ENCODE data around the gene S100A2.
"Not testable (repeated sequence)": the region's sequence is repeated elsewhere in the genome, so short reads cannot be mapped to it uniquely, and the experiment has no call there.

Gene S100A2

DNA sequence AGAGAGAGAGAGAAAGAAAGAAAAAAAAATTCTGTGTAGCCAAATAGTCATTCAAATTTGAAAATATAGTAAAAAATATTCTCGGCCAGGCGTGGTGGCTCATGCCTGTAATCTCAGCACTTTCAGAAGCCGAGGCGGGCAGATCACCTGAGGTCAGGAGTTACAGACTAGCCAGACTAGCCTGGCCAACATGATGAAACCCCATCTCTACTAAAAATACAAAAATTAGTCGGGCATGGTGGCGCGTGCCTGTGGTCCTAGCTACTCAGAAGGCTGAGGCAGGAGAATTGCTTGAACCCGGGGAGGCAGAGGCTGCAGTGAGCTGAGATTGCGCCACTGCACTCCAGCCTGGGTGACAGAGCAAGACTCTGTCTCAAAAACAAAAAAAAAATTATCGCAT, 22.4 kb upstream of the S100A2 start:
- DNase-seq = not testable (repeated sequence)

DNA sequence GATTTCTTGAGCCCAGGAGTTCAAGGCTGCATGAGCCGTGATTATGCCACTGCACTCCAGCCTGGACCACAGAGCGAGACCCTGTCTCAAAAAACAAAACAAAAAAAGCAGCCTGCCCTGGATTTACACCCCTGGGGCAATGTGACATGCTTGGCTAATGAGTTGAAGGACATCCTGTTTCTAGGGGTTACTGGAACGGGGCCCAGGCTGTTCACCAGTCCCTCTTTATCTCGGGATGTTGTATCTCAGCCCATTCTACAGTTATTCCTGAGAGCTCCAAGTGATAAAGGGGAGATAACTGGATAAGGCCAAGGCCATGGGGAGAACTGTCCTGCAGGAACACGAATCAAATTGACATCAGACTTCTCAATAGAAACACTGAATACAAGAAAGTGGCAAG, 21.7 kb upstream of the S100A2 start:
- no peak for DNase-seq

DNA sequence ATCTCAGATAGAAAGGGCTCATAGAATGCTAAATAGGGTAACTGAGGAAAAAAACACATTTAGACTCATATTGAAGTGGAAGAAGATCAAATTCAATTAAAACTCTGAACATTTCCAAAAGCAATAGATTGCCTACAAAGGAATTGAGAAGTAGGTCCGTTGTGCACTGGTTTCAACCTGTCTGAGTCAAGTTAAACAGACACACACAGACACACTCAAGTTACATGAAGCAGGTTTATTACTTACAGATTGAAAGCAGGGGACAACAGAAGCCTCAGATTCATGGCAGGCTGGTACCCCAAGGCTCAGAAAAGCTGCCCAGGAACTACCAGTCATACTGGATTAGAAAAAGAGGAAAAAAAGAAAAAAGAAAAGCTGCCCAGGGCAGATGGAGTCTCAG, 20.7 kb upstream of the S100A2 start:
- no peak for DNase-seq

DNA sequence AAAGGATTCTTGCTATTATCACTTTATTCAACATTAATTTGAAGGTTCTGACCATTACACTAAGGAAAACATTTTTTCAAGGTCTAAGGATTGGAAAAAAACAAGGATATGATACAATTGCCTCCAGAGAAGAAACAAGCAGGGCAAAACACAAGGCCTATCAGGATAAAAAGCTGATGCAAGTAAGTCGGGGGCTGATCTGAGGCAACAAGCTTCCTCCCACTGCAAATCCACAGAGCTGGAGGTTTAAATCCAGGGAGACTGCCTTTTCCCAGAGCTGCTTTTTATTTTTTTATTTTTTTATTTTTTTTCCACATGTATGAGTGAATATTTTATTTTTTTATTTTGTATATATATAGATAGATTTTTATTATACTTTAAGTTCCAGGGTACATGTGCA, 19.4 kb upstream of the S100A2 start:
- no peak for DNase-seq

DNA sequence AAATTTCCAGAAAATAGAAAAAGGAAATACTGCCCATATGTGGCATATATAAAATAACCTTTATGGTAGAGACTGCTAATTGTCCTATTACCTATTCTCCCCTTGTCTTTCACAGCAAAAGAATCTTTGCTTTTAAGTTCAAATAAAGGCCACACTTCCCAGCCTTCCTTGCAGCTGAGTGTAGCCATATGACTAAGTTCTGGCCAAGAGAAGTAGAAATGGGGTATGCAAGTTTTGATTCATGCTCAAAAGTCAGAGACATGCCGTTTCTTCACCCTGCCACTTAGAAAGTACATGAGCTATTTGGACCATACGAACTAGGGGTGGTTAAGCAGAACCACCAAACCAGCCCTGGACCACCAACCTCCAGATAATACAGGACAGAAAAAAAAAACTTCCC, 18.3 kb upstream of the S100A2 start:
- DNase-seq = no peak

DNA sequence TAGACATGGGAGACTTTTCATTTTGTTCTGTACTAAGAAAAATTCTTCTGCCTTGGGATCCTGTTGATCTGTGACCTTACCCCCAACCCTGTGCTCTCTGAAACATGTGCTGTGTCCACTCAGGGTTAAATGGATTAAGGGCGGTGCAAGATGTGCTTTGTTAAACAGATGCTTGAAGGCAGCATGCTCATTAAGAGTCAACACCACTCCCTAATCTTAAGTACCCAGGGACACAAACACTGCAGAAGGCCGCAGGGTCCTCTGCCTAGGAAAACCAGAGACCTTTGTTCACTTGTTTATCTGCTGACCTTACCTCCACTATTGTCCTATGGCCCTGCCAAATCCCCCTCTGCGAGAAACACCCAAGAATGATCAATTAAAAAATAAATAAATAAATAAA, 17.9 kb upstream of the S100A2 start:
- DNase-seq = not testable (repeated sequence)

DNA sequence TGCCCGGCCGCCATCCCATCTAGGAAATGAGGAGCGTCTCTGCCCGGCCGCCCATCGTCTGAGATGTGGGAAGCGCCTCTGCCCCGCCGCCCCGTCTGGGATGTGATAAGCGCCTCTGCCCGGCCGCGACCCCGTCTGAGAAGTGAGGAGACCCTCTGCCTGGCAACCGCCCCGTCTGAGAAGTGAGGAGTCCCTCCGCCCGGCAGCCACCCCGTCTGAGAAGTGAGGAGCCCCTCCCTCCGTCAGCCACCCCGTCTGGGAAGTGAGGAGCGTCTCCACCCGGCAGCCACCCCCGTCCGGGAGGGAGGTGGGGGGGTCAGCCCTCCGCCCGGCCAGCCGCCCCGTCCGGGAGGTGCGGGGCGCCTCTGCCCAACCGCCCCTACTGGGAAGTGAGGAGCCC, 17.2 kb upstream of the S100A2 start:
- not testable (repeated sequence) for DNase-seq

DNA sequence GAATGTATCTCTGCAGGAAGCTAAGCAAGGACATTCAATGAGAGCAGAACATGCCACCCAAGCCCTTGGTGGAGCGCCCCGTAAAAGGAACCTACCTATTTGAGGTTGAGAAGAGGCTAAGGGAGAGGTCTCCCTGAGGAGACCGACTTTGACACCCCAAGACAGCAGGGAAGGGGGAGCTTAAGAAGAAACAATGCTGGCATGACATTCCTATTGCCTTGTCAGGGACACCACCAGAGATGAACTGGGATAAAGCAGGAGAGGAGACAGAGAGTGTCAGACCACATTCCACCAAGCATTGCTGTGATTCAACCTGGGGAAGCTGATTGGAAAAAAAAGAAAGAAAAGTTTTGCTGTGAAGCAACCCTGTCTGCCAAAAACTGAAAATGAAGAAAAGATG, 13.3 kb upstream of the S100A2 start:
- DNase-seq = no peak

DNA sequence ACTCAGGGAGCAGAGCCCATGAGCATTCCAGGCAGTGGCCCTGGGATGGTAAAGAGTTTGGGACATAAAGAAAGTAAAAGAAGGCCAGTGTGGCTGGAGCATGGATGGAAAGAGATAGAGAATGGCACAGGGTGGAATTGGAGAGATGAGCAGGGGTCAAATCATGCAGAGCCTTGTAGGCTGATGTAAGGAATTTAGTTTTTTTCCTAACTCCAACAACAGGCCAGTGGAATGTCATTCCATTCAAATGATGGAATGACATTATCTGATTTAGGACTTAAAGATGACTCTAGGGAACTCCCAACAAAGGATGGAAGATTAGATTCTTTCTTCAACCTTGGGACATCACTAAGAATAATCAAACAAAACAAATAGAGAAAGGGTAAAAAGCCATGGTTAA, 12.8 kb upstream of the S100A2 start:
- DNase-seq = no peak

DNA sequence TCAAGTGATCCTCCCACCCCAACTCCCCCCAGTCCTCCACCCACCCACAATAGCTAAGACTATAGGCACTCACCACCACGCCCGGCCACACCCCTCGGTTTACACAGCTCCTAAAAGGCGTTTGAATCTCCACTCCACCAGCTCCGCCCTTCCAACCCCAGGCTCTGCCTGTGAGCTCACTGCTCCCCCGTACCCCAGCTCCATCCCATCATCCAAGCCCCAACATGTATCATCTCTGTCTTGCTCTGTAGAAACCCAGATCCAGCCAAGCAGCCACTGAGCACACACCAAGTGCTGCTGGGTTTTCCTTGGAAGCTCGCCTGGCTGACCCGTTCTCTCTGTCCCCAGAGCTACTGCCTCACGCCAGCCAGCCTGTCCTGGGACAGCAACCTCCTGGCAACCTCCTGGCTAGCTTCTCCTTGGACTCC, 12.0 kb upstream of the S100A2 start:
- no peak for DNase-seq

DNA sequence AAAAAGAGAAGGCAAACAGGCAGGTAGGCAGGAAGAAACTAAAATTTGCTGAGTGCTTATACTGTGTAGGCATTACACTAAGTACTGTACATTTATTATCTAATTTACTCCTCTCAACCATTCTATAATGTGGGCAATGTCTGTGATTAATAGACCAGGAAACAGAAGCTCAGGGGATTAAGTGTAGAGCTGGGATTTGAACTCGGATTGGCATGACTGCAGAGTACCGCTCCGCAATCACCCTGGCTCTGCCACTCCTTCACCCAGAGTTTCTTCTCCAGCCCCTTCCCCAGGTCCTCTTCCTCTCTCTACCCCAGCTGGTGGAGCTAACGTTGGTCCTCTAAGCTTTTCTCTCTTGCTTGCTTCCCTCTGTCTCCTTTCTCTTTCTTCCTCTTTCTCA, 11.5 kb upstream of the S100A2 start:
- no peak for DNase-seq

DNA sequence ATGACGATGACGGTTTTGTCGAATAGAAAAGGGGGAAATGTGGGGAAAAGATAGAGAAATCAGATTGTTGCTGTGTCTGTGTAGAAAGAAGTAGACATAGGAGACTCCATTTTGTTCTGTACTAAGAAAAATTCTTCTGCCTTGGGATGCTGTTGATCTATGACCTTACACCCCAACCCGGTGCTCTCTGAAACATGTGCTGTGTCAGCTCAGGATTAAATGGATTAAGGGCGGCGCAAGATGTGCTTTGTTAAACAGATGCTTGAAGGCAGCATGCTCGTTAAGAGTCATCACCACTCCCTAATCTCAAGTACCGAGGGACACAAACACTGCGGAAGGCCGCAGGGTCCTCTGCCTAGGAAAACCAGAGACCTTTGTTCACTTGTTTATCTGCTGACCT, 9.9 kb upstream of the S100A2 start:
- DNase-seq = not testable (repeated sequence)

DNA sequence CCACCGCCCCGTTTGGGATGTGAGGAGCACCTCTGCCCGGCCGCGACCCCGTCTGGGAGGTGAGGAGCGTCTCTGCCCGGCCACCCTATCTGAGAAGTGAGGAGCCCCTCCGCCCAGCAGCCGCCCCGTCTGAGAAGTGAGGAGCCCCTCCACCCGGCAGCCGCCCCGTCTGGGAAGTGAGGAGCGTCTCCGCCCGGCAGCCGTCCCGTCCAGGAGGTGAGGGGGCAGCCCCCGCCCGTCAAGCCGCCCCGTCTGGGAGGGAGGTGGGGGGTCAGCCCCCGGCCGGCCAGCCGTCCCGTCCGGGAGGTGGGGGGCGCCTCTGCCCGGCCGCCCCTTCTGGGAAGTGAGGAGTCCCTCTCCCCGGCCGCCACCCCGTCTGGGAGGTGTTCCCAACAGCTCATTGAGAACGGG, 9.4 kb upstream of the S100A2 start:
- not testable (repeated sequence) for DNase-seq

DNA sequence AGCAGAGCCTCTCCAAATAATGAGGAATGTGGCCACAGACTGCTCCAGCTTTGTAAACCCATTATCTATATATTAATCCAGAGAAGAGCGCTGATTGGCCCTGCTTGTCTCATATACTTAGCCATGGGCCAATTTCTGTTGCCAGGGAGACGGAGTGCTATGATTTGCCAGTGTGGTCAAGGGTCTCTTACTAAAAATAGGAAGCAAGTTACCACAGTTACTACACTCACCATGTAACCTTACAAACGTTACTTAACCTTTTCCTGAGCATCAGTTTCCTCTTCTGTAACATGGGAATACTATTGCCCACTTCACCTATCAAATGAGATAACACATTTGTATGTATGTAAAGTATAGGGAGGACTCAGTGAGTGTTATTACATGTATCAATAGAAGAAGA, 7.7 kb upstream of the S100A2 start:
- DNase-seq = no peak

DNA sequence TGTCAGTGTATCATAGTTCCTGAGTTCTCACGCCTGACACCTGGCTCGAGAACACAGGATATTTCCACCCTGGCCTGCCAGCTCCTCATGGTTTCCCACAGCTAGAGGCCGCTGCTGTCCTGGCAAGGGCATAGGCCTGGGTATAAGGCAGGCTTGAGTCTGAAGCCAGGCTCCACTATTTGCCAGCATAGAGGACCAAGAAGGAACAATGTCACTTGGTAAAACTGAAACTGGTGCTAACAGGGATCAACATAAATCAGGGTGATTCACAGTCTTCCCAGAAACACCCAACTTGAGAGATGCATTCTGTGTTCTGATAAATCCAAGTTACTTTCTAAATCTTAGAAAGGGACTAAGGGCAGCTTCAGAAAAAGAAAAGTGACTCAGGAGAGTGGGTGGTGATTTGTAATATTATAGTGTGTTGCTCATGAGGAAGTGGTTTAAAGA, 6.9 kb upstream of the S100A2 start:
- DNase-seq = no peak

DNA sequence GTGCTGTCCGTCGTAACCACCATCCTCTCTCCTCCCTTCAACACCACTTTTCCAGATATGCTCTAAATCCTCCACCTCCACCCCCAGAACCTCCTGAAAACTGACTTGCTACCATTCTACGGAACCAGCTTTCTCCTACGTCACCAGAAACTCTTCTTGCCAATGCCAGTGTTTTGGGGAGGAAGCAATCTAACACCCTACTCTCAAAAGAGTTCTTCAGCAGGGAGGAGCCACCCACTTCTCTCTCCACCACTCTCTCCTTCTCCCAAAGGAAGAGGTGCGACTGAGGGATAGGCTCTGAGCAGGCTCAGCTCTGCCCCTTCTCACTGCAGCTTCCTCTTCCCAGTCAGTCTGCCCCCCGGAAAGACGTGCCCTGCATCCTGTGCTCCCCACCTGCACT, 6.1 kb upstream of the S100A2 start:
- no peak for DNase-seq

DNA sequence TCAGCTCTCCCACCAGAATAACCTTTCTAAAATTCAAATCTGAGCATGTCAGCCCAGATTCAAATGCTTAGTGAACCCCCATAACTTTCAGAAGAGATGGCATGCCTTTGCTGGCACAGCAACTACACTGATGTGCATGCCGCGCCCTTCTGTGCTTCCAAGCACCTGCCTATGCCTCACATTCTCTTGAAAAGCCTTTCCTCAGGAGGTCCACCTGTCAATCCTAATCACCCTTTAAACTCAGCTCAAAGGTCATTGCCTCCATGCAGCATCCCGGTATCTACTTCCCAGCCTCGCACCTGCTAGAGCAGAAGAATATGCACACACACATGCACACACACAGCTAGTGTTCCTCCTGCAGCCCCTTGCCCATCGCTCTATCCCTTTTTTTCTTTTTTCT, 5.2 kb upstream of the S100A2 start:
- no peak for DNase-seq

DNA sequence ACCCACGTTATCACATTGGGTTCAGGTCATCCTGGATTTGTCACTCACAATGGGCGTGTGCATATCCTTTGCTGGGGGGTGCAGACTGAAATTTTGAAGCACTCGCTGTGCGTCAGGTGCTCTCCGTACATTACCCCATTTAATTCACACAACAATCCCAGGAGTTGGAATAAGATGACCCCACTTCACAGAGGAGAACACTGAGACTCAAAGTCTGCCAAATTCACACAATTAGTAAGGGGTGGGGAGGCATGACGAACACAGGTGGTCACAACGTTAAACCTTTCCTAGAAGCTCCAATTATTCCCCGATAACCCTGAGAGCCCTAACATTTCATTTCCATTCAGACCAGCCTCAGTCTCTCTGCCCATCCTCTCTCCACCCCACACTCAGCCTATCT, 3.8 kb upstream of the S100A2 start:
- DNase-seq = no peak

DNA sequence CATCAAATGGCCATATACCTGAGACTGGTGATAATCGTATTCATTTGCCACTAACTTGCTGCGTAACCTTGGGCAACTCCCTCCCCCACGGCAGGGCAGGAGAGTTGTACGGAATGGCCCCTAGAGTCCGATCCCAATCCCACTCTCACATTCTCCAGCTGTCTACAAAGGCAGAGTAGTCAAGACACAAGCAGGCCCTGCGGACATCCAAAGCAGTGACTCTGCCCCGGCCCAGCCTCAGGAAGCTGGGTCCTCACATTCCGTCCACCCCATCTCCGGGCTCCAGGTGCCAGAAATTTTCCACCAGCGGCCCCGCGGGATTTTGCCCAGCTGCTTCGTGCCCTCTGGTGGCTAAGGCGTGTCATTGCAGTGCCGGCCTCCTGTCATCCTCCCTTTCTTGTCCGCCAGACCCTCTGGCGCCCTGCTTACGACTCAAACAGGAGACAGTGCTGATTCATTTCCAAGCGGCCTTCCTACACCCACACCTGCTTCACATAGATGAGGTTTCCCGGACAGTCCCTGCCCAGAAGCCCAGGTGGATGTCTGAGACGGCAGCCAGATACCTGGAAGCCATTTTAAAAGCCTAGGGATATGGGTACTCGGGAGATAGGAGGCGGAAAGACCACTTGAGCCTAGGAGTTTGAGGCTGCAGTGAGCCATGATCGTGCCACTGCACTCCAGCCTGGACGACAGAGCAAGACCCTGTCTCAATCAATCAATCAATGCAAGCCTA, 2.9 kb upstream of the S100A2 start:
- DNase-seq = peak; percentile 80

DNA sequence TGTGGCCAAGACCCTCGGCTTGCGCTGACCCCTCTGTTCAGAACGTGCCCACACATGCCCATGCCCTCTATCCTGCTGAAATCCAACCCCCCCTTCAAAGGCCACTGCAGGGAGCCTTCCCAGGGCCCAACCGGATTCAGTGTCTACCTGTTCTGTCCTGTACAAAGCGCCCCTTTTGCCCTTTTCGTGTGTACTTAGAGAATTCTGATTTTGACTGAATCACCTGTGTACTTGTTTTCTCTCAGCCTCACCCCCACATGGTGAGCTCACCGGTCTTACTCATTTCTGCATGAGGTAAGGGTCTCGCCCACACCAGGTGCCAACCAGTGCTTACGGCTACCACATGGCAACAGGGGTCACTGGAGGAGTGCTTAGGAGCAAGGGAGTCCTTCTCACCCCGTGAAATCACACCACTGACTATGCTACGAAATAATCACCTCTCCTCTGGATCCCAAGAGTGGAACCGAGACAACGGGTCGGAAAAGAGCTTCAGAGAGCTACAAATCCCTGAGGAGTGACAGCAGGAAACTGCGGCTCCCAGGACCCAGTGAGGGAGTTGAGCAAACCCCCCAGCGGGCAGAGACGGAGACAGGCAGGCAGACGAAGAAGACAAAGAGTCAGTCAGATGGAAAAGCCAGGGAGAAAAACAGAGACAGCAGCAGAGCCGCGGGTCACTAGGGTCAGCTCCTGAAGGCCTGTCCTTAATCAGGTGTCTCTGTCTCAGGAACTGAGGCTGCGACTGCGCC, 2.1 kb upstream of the S100A2 start:
- DNase-seq = peak; percentile 50

DNA sequence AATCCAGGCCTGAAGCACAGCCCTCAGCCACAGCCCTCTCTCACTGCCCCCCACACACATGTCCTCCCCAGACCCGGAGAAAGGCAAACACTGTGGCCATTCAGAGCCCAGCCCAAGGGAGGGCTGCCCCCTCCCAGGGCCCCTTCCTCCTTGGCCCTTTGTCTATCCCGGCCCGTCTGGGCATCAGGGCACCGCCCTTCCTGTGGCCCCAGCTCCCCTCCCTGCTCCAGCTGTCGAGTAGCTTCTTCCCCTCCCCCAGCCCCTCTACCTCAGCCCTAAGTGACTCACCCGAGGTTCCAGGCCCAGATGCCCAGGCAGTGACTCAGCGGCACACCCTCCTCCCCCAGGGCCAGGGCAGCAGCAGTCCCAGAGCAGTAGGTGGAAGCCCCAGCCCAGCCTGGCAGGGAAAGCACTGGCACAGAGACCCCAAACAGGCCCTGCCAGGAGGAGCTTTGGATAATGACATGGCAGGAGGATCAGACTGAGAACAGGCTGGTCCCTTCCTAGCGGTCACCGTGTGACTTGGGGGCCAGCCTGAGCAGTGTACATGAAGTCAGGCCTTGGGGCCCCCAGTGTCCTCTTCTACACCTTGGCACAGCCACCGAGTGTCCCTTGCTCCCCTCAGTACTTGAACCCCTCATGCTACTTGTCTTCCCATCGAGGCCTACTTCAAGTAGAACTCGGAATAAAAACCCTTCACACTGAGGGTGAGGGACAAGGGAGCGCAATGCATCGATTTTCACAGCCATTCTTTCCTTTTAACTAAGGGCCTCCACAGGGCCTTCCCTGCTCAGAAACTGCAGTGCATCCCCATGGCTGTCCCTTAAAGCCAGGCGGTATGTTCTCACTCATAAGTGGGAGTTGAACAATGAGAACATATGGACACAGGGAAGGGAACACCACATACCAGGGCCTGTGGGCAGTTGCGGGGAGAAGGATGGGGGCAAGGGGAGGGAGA, 1.0 kb upstream of the S100A2 start:
- peak; percentile 91 for DNase-seq

DNA sequence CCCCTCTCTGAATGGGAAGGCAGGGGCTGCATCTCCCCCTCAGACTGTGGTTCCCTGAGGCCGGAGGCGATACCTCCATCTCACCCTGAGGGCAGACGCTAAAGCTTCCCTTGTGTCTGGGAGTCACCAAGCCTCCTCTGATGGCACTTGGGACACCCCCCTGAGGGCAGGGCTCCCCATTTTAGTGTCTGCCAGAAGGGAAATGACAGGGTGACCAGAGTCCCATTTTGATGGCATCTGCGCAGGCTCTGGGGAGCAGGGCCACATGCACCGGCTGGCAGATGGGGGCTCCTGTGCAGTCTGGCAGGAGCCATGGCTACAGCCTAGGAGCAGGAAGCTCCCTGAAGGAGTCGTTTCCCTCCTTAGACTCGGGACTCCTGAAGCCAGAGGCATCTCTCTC, 1.7 kb downstream of the S100A2 start:
- DNase-seq = no peak

DNA sequence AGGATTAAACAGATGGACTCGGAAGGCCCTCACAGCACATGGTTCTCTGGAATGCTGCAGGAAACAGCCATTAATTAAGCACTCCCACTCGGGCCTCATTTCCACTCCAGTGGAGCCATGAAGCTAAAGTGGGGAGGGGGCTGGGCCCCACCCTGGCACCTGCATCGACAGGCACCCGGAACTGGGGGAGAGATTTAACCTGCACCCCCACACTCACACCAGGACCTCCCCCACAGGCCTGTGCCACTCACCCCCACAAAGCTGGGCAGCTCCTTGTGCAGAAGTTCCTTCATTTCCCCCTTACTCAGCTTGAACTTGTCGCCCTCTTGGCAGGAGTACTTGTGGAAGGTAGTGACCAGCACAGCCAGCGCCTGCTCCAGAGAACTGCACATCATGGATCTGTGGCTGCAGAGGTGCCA, 2.2 kb downstream of the S100A2 start:
- DNase-seq = no peak

Measured in NCI-H2171 (cell line).